IPS-NIHi7 (cell line): Measurements from ENCODE around the gene F2RL2.

Source experiments
- DNase-seq: peaks from one replicate; pipeline ENCODE4 v3.0.0; 2012; ENCODE audit warnings: mixed read lengths; ENCODE audit errors: extremely low spot score

F2RL2 gene

GRCh38 chr5:76585783-76586217, 37.4 kb downstream of the F2RL2 start:
- DNase-seq: no peak

GRCh38 chr5:76583163-76584047, 39.8 kb downstream of the F2RL2 start:
- no peak for DNase-seq

- DNase-seq: no peak
These were observed 40.7 kb downstream of the F2RL2 start for GRCh38 chr5:76582230-76583162.

- no peak for DNase-seq
These were observed 42.2 kb downstream of the F2RL2 start for GRCh38 chr5:76580981-76581380.

GRCh38 chr5:76579166-76579937, 43.9 kb downstream of the F2RL2 start:
- no peak for DNase-seq

- no peak for DNase-seq
These were observed 46.2 kb downstream of the F2RL2 start for GRCh38 chr5:76576996-76577395.

GRCh38 chr5:76576450-76576849, 46.8 kb downstream of the F2RL2 start:
- DNase-seq: no peak

GRCh38 chr5:76571559-76571958, 51.6 kb downstream of the F2RL2 start:
- no peak for DNase-seq

- DNase-seq: no peak
These were observed 53.0 kb downstream of the F2RL2 start for GRCh38 chr5:76570153-76570552.
